Stimulated activated CD4-positive, alpha-beta T cell treated with anti-CD3 and anti-CD28 coated beads, Interleukin-1b, Interleukin-23, amount 100 ng/mL, for 24 hours (primary cell): ENCODE results near the gene NDUFAF8.

Source experiments
- DNase-seq, 4 experiments: peaks; one replicate each; pipeline ENCODE4 v3.0.0-alpha.2; 2020; ENCODE audit warnings: low read depth in 4 of 4, low spot score in 1 of 4

Gene NDUFAF8

GRCh38 chr17:81238490-81238814, 666 bp upstream of the NDUFAF8 start:
- no peak for DNase-seq

GRCh38 chr17:81239714-81240555, 817 bp downstream of the NDUFAF8 start:
- peak in 2 of 4 experiments; percentile 37 to 47 for DNase-seq

DNA sequence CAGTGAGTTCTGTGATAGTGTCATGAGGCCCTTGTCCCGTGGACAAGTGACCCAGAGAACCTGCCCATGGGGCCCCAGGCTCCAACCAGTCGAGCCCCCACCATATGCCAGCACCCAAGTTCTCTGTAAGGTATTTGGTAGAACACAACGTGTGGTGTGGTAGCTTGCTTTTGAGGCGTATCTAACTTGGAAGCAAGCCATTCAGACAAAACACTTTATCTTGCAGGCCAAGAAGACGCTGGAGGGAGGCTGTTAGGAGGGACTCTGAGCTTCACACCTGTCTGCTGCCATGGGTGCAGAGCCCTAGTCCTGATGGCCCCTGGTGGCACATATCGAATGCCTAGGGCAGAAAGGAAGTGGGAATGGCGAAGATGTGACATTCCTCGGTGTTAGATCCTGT, 1.6 kb downstream of the NDUFAF8 start:
- DNase-seq, result no peak

- no peak for DNase-seq
These were observed 2.1 kb downstream of the NDUFAF8 start for GRCh38 chr17:81241203-81241602.

- DNase-seq, result peak in 2 of 4 experiments; percentile 48 to 50
These were observed 2.7 kb downstream of the NDUFAF8 start for GRCh38 chr17:81241648-81242420.

DNA sequence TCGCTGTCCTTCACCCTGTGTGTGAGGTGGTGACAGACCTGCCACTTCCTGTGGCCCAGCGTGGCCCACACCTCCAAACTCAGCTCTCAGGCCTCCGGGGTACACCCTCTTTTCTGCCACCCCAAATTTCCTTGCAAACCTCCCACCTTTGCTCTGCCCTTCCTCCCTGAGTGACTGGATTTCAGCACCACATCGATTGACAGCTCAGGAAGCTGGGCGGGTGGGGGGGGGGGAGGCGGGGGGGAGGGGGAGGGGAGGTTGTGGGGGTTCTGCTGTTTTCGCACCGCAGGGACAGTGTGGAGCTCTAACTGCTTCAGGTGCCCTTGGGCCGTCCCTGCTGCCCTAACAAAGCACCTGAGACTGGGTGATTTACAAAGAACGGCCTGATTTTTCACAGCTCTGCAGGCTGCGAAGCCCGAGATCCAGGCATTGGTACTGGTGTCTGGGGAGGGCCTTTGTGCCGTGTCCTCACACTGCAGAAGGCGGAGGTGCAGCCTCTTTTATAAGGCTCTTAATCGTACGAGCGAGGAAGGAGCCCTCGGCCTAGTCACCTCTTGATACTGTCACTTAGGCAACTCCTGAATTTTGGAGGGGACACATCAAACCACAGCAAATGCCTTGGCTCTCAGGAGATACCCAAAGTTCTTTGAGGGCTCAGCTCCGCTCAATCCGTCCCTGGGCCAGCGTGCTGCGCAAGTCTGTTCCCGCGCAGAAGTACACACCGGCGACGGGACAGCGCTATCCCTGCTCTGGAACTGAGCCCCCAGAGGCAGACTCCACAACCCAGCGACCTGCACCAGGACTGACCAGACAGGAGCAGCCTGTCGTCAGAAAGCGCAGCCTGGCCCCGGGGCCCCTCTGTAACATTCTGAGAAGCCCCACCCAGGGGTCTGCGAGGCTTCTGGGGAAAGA, 3.6 kb downstream of the NDUFAF8 start:
- DNase-seq, result no peak

- no peak for DNase-seq
These were observed 4.2 kb downstream of the NDUFAF8 start for GRCh38 chr17:81243333-81243664.

DNA sequence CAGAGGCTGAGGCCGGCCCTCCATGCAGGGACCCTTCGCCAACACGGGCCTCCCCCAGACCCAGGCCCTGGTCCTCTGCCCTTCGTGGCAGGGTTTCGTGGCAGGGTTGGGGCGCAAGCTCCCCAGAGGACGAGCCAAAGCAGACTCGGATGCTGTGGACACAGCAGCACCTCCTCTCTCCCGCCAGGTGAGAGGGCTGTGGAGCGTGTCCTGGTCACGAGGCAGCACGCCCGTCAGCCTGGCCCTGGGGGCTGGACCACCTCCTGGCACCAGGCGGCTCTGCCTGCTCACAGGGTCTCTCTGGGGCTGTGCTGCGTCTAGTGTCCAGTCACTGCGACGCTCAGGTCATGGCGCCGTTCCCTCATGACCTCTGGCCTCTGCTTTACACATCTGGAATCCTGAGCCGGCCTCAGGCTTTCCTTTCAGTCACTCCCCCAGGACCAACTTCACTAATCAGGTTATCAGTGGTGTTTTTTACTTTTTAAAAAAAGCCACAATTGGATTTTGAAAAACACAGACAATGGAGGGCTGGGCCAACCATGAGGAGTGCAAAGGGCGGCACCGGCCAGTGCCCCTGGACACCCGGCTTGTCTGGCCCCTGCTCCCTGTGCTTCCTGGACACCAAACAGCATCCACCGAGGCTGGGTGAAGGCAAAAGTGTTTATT, 5.4 kb downstream of the NDUFAF8 start:
- no peak for DNase-seq

GRCh38 chr17:81245024-81245664, 6.0 kb downstream of the NDUFAF8 start:
- no peak for DNase-seq

- DNase-seq, result no peak
These were observed 6.7 kb downstream of the NDUFAF8 start for GRCh38 chr17:81245665-81246342.

GRCh38 chr17:81246343-81246670, 7.2 kb downstream of the NDUFAF8 start:
- no peak for DNase-seq

GRCh38 chr17:81246679-81247338, 7.7 kb downstream of the NDUFAF8 start:
- DNase-seq, result no peak

DNA sequence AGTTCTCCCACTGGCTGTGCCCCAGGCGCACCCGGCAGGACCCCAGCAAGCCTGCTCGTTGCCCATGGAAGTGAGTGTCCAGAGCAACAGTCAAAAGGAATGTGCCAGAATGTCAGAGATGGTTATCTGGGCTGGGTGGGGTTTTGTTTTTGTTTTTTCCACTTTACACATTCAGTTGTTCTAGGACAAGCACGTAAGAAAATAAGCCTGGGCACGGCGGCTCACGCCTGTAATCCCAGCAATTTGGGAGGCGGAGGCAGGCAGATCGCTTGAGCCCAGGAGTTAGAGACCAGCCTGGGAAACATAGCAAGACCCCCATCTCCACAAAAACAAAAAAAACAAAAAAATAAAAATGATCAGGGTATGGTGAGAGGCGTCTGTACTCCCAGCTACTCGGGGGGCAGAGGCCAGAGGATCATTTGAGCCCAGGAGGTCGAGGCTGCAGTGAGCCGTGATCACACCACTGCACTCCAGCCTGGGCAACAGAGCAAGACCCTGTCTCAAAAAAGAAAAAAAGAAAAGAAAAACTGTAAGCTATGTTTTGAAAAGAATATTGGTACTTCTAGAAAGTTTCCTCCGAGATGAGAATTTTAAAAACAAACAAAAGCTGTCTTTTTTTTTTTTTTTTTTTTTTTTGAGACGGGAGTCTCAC, 8.3 kb downstream of the NDUFAF8 start:
- DNase-seq, result no peak

GRCh38 chr17:81248649-81249048, 9.5 kb downstream of the NDUFAF8 start:
- DNase-seq, result no peak

DNA sequence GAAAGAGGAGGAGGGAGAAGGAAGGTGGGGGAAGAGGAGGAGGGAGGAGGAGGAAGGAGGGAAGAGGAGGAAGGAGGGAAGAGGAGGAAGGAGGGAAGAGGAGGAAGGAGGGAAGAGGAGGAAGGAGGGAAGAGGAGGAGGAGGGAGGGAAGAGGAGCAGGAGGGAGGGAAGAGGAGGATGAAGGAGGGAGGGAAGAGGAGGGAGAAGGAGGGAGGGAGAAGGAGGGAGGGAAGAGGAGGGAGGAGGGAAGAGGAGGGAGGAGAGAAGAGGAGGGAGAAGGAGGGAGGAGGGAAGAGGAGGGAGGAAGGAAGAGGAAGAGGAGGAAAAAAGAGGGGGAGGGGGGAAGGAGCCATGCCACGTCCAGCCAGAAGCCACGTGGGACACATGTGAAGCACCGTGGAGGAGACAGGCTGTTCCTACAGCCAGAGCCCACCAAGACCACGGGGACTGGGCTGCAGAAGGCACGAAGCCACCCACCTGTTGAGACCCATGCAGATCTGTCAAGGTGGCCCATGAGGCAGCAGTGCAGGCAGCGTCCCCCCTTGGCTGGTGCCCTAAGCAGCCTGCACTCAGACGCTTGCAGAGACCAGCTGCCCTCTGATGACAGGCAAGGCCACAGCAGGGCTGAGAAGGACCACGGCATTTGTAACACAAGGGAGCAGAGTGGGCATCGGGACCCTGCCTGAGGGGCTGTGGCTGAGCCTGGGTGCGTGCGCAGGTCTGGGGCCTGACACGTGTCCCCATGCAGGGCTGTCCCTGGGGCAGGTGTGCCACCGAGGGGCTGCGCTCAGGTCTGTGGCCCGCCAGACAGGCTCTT, 10.3 kb downstream of the NDUFAF8 start:
- DNase-seq, result no peak

GRCh38 chr17:81250286-81251093, 11.4 kb downstream of the NDUFAF8 start:
- no peak for DNase-seq

- DNase-seq, result no peak
These were observed 12.1 kb downstream of the NDUFAF8 start for GRCh38 chr17:81251094-81251708.
